Neural cell (in vitro differentiated cells): ENCODE data around the gene ADAMTS17.

Experiments
- CTCF ChIP-seq: fragments of 450-650 bp; IDR thresholded peaks from 2 replicates; pipeline ENCODE4 v1.5.1; 2014; ENCODE audit warnings: antibody characterized with exemption, mild to moderate bottlenecking, moderate library complexity; ENCODE audit not compliant: poor library complexity, severe bottlenecking
- POLR2AphosphoS5 ChIP-seq: IDR thresholded peaks from 2 replicates; pipeline ENCODE4 v1.6.1; 2012
- SMC3 ChIP-seq: fragments of 450-650 bp; conservative IDR thresholded peaks from 2 replicates; pipeline ENCODE4 v1.6.1; 2014; ENCODE audit warnings: antibody characterized with exemption, mild to moderate bottlenecking, moderate library complexity; ENCODE audit not compliant: poor library complexity

GRCh38 chr15:100150906-100151305 lies 190.9 kb downstream of the ADAMTS17 start:
- TF ChIP-seq CTCF (no peak), SMC3 (no peak), POLR2AphosphoS5 (no peak)
